HCT116 (cell line): ENCODE measurements around the gene GPR155. TPM values are rescaled to one million over a fixed set of nuclear protein-coding genes. Genes with fewer than 3 reads are reported as not detected.

ENCODE experiments used
- ATAC-seq: fragments of 200-7000 bp; cut with Tn5 transposase; 2 replicates; pipeline ENCODE4 v1.9.1; 2020; ENCODE audit warnings: mild to moderate bottlenecking, moderate library complexity
- BruUV-seq: library from RNA; stranded (reverse); fragments of 400-500 nt; replicated peaks from 2 replicates; lab custom pipeline; 2021; lab: Mats Ljungman, UMichigan
- CTCF ChIA-PET: fragments of 300-600 bp; sonication (Branson Sonifier 250); formaldehyde crosslinking; loops from one replicate; lab custom pipeline; 2021; ENCODE audit warnings: antibody characterized with exemption; lab: Charles Lee
- POLR2A ChIA-PET: fragments of 300-600, 350-600 bp; sonication (Branson Sonifier 250); formaldehyde crosslinking; loops from one replicate; lab custom pipeline; 2021; ENCODE audit warnings: antibody characterized with exemption; lab: Charles Lee
- RAD21 ChIA-PET, 2 experiments: fragments of 300-600 bp; sonication (Branson Sonifier 250); formaldehyde crosslinking; loops; one replicate each; lab custom pipeline; 2023; ENCODE audit warnings: low total read pairs in 2 of 2; ENCODE audit not compliant: uncharacterized antibody in 2 of 2, unreplicated experiment in 2 of 2, low non-redundant PET in 1 of 2; lab: Charles Lee
- DNase-seq: peaks from one replicate; pipeline ENCODE4 v3.0.0-alpha.2; 2010; ENCODE audit warnings: low read depth, low spot score
- H2AFZ ChIP-seq: fragments of 200-600 bp; shearing (Covaris generic), sonication (generic); 2 replicates; pipeline ENCODE4 v1.6.1; 2017; ENCODE audit warnings: low read depth, mixed run types, mixed read lengths, antibody characterized with exemption, low read length; ENCODE audit not compliant: poor library complexity, severe bottlenecking
- H3K27ac ChIP-seq: 2 replicates; pipeline ENCODE4 v1.5.1; 2012; ENCODE audit warnings: low read depth, low read length
- H3K27me3 ChIP-seq: fragments of 200-600 bp; sonication (generic); 2 replicates; pipeline ENCODE4 v1.6.1; 2016; ENCODE audit warnings: mixed run types, low read length, mixed read lengths; ENCODE audit not compliant: insufficient read depth
- H3K36me3 ChIP-seq, 2 experiments: fragments of 200-500 bp in 1 of 2; fragments of 200-600 bp in 1 of 2; sonication (Bioruptor generic) in 1 of 2; sonication (generic) in 1 of 2; 2 replicates each; pipeline versions ENCODE4 v1.5.1 to v1.6.1; 2014 to 2016; ENCODE audit warnings: low read length in 2 of 2, inconsistent platforms in 1 of 2, mixed read lengths in 1 of 2, mixed run types in 1 of 2; ENCODE audit not compliant: insufficient read depth in 2 of 2, control insufficient read depth in 1 of 2
- H3K4me1 ChIP-seq, 2 experiments: fragments of 200-600 bp in 1 of 2; sonication (generic) in 1 of 2; 2 replicates each; pipeline versions ENCODE4 v1.5.1 to v1.6.1; 2012 to 2017; ENCODE audit warnings: low read length in 2 of 2, inconsistent platforms in 1 of 2, mild to moderate bottlenecking in 1 of 2, mixed read lengths in 1 of 2, mixed run types in 1 of 2, moderate library complexity in 1 of 2; ENCODE audit not compliant: insufficient read depth in 2 of 2, control insufficient read depth in 1 of 2
- H3K4me2 ChIP-seq: fragments of 200-600 bp; sonication (generic); 2 replicates; pipeline ENCODE4 v1.6.1; 2017; ENCODE audit warnings: mixed run types, low read length, mixed read lengths
- H3K4me3 ChIP-seq, 2 experiments: fragments of 200-600 bp in 1 of 2; sonication (generic) in 1 of 2; replicated peaks in 1 of 2; 2 replicates each; pipeline ENCODE4 v1.5.1; 2011 to 2016; ENCODE audit warnings: low read length in 2 of 2, control low read depth in 1 of 2, low read depth in 1 of 2, mild to moderate bottlenecking in 1 of 2, mixed read lengths in 1 of 2, mixed run types in 1 of 2
- H3K79me2 ChIP-seq: fragments of 200-600 bp; sonication (generic); 2 replicates; pipeline ENCODE4 v1.6.1; 2017; ENCODE audit warnings: mild to moderate bottlenecking, mixed run types, low read length, moderate library complexity, mixed read lengths; ENCODE audit not compliant: insufficient read depth
- H3K9ac ChIP-seq: fragments of 200-600 bp; sonication (generic); 2 replicates; pipeline ENCODE4 v1.6.1; 2016; ENCODE audit warnings: low read length, mixed read lengths
- H3K9me2 ChIP-seq: fragments of 200-600 bp; sonication (generic), shearing (Covaris generic); 2 replicates; pipeline ENCODE4 v1.6.1; 2017; ENCODE audit warnings: mixed run types, mild to moderate bottlenecking, moderate library complexity; ENCODE audit not compliant: insufficient read depth
- H3K9me3 ChIP-seq, 2 experiments: fragments of 200-500 bp in 1 of 2; fragments of 200-600 bp in 1 of 2; sonication (Bioruptor generic) in 1 of 2; sonication (generic) in 1 of 2; 2 replicates each; pipeline ENCODE4 v1.6.1; 2014 to 2017; ENCODE audit warnings: low read length in 2 of 2, mixed read lengths in 2 of 2, inconsistent platforms in 1 of 2, low read depth in 1 of 2, mild to moderate bottlenecking in 1 of 2, mixed run types in 1 of 2, moderate library complexity in 1 of 2; ENCODE audit not compliant: control insufficient read depth in 1 of 2, insufficient read depth in 1 of 2
- H4K20me1 ChIP-seq: fragments of 200-600 bp; sonication (generic), shearing (Covaris generic); 2 replicates; pipeline ENCODE4 v1.6.1; 2017; ENCODE audit warnings: mixed run types, mild to moderate bottlenecking, moderate library complexity; ENCODE audit not compliant: insufficient read depth
- ELF1 ChIP-seq: IDR thresholded peaks from 2 replicates; pipeline ENCODE4 v1.6.1; 2012; ENCODE audit warnings: low read depth, borderline replicate concordance
- FOSL1 ChIP-seq: IDR thresholded peaks from 2 replicates; pipeline ENCODE4 v1.6.1; 2012; ENCODE audit warnings: low read depth
- MAX ChIP-seq: IDR thresholded peaks from 2 replicates; pipeline ENCODE4 v1.6.1; 2012
- REST ChIP-seq: IDR thresholded peaks from 2 replicates; pipeline ENCODE4 v1.6.1; 2012; ENCODE audit warnings: low read depth
- intact Hi-C: fragments of 100-400 bp; cut with micrococcal nuclease; formaldehyde crosslinking; loops from 2 replicates; pipeline ENCODE4 v1.10.0; 2022
- total RNA-seq: library from RNA; stranded (reverse); gene quantifications from one replicate; pipeline ENCODE4 v1.2.1, GENCODE V29; 2021; ENCODE audit not compliant: unreplicated experiment

Gene GPR155
- total RNA-seq, 1 experiment from 2014 or later: 3.8 TPM

GRCh38 chr2:174395969-174396630, 90.7 kb downstream of the GPR155 start:
- H3K9me2 ChIP-seq: no peaks in the 10 kb centered on the region
- no peaks in the 10 kb centered on the region for H3K27me3 ChIP-seq
- intact Hi-C loops: no loop called here
- POLR2A ChIA-PET: interaction anchor here (0.7 kb wide), 1 partner anchor 20 kb away, joined by 3 read pairs; no protein-coding TSS in a partner anchor
- peak overlapping the region; percentile 71 to 99 for H3K4me3 ChIP-seq
- H3K4me2 ChIP-seq: peak overlapping the region; percentile 96
- TF ChIP-seq REST (no peak), FOSL1 (0 out of 2 replicates have a peak, but pooled peaks have one; percentile 6), MAX (no peak), ELF1 (no peak)
- no peaks in the 10 kb centered on the region for H3K36me3 ChIP-seq
- H3K4me1 ChIP-seq: peaks cover 7 to 11% of the 10 kb centered on the region in 2 experiments; a peak in 3 of 4 replicates
- peak overlapping the region; percentile 9; the same call in 1 of the 2 replicates for H3K27ac ChIP-seq
- H3K9me3 ChIP-seq: no peaks in the 10 kb centered on the region
- H3K79me2 ChIP-seq: peaks cover 22% of the 10 kb centered on the region
- DNase-seq: no peak
- ATAC-seq: peak; percentile 51
- H2AFZ ChIP-seq: peak overlapping the region; percentile 89
- BruUV-seq: TSS peak; percentile 56
- RAD21 ChIA-PET: no interaction called here
- peak overlapping the region; percentile 74 for H3K9ac ChIP-seq
- H4K20me1 ChIP-seq: no peaks in the 10 kb centered on the region
- CTCF ChIA-PET: interaction anchor here (0.9 kb wide), 1 partner anchor 67 kb away, joined by 3 read pairs; no protein-coding TSS in a partner anchor
